ENCODE data around the gene TMEM168.
"Not testable (repeated sequence)": the region's sequence is repeated elsewhere in the genome, so short reads cannot be mapped to it uniquely, and the experiment has no call there.

TMEM168 gene

GRCh38 chr7:112779667-112780066, 10.5 kb downstream of the TMEM168 start:
- DNase-seq (ENCODE audit: low read depth): no peak

GRCh38 chr7:112777406-112777805, 12.8 kb downstream of the TMEM168 start:
- no peak for DNase-seq (ENCODE audit: low read depth)

GRCh38 chr7:112771166-112771565, 19.0 kb downstream of the TMEM168 start:
- DNase-seq (ENCODE audit: low read depth): no peak

GRCh38 chr7:112770051-112770450, 20.1 kb downstream of the TMEM168 start:
- no peak for DNase-seq (ENCODE audit: low read depth)

- DNase-seq (ENCODE audit: low read depth): no peak
Measured at GRCh38 chr7:112765105-112765504, 25.1 kb downstream of the TMEM168 start.

- DNase-seq (ENCODE audit: low read depth): no peak
Measured at GRCh38 chr7:112763996-112764395, 26.2 kb downstream of the TMEM168 start.

- no peak for DNase-seq (ENCODE audit: low read depth)
Measured at GRCh38 chr7:112763298-112763697, 26.9 kb downstream of the TMEM168 start.

GRCh38 chr7:112759905-112760304, 30.3 kb downstream of the TMEM168 start:
- no peak for DNase-seq (ENCODE audit: low read depth)

- no peak for DNase-seq (ENCODE audit: low read depth)
Measured at GRCh38 chr7:112757337-112757736, 32.9 kb downstream of the TMEM168 start.

- no peak for DNase-seq (ENCODE audit: low read depth)
Measured at GRCh38 chr7:112753298-112753697, 36.9 kb downstream of the TMEM168 start.

GRCh38 chr7:112752576-112752975, 37.6 kb downstream of the TMEM168 start:
- DNase-seq (ENCODE audit: low read depth): no peak

GRCh38 chr7:112749775-112750174, 40.4 kb downstream of the TMEM168 start:
- DNase-seq (ENCODE audit: low read depth): no peak

GRCh38 chr7:112748381-112748780, 41.8 kb downstream of the TMEM168 start:
- no peak for DNase-seq (ENCODE audit: low read depth)

GRCh38 chr7:112745635-112746034, 44.6 kb downstream of the TMEM168 start:
- DNase-seq (ENCODE audit: low read depth): no peak

- DNase-seq (ENCODE audit: low read depth): no peak
Measured at GRCh38 chr7:112744818-112745217, 45.4 kb downstream of the TMEM168 start.

- no peak for DNase-seq (ENCODE audit: low read depth)
Measured at GRCh38 chr7:112743811-112744210, 46.4 kb downstream of the TMEM168 start.

- no peak for DNase-seq (ENCODE audit: low read depth)
Measured at GRCh38 chr7:112740667-112741066, 49.5 kb downstream of the TMEM168 start.

- DNase-seq (ENCODE audit: low read depth): no peak
Measured at GRCh38 chr7:112739436-112740180, 50.6 kb downstream of the TMEM168 start.

GRCh38 chr7:112735261-112735660, 54.9 kb downstream of the TMEM168 start:
- DNase-seq (ENCODE audit: low read depth): no peak

GRCh38 chr7:112731324-112731723, 58.9 kb downstream of the TMEM168 start:
- not testable (repeated sequence) for DNase-seq (ENCODE audit: low read depth)

- no peak for DNase-seq (ENCODE audit: low read depth)
Measured at GRCh38 chr7:112726076-112726475, 64.1 kb downstream of the TMEM168 start.

GRCh38 chr7:112723416-112723815, 66.8 kb downstream of the TMEM168 start:
- no peak for DNase-seq (ENCODE audit: low read depth)

- DNase-seq (ENCODE audit: low read depth): no peak
Measured at GRCh38 chr7:112721366-112721765, 68.8 kb downstream of the TMEM168 start.

GRCh38 chr7:112715525-112715924, 74.7 kb downstream of the TMEM168 start:
- DNase-seq (ENCODE audit: low read depth): no peak

Data from T-helper 22 cell (primary cell).